ENCODE results near the gene VSIG8.
A peak's percentile ranks its signal among the peaks of the same experiment; 100 is the strongest.

VSIG8 gene

GRCh38 chr1:159851407-159851806, 11.1 kb downstream of the VSIG8 start:
- no peak for DNase-seq (ENCODE audit: insufficient read length, low spot score)
- FAIRE-seq = no peak
- TF ChIP-seq POLR2A (IDR thresholded peaks at IDR 0.05; ENCODE audit: low read depth, low read length) = no peak
- TF ChIP-seq SPI1 (IDR thresholded peaks at IDR 0.05; ENCODE audit: low read depth, low read length) = no peak
- TF ChIP-seq POLR2AphosphoS5 (IDR thresholded peaks at IDR 0.05; ENCODE audit: low read depth, low read length) = no peak
- TF ChIP-seq TAF1 (IDR thresholded peaks at IDR 0.05; ENCODE audit: low read depth, low read length) = no peak
- no peak for TF ChIP-seq POU2F2 (IDR thresholded peaks at IDR 0.05; ENCODE audit: low read depth, low read length)
- no peak for TF ChIP-seq PAX5 (IDR thresholded peaks at IDR 0.05; ENCODE audit: insufficient read depth, low read length, severe bottlenecking)

GRCh38 chr1:159849626-159850366, 12.7 kb downstream of the VSIG8 start:
- no peak for FAIRE-seq

GRCh38 chr1:159848326-159848725, 14.1 kb downstream of the VSIG8 start:
- TF ChIP-seq SPI1 (IDR thresholded peaks at IDR 0.05; ENCODE audit: low read depth, low read length) (no peak), TAF1 (IDR thresholded peaks at IDR 0.05; ENCODE audit: low read depth, low read length) (no peak), PAX5 (IDR thresholded peaks at IDR 0.05; ENCODE audit: insufficient read depth, low read length, severe bottlenecking) (no peak), POU2F2 (IDR thresholded peaks at IDR 0.05; ENCODE audit: low read depth, low read length) (no peak), POLR2A (IDR thresholded peaks at IDR 0.05; ENCODE audit: low read depth, low read length) (no peak), POLR2AphosphoS5 (IDR thresholded peaks at IDR 0.05; ENCODE audit: low read depth, low read length) (no peak)
- FAIRE-seq = no peak
- DNase-seq (ENCODE audit: insufficient read length, low spot score) = no peak

More at GRCh38 chr1:159849626-159850366, 12.7 kb downstream of the VSIG8 start:
- no peak for DNase-seq (ENCODE audit: insufficient read length, low spot score)
- TF ChIP-seq PAX5 (IDR thresholded peaks at IDR 0.05; ENCODE audit: insufficient read depth, low read length, severe bottlenecking) (no peak), TAF1 (IDR thresholded peaks at IDR 0.05; ENCODE audit: low read depth, low read length) (no peak), POLR2A (IDR thresholded peaks at IDR 0.05; ENCODE audit: low read depth, low read length) (no peak), POLR2AphosphoS5 (IDR thresholded peaks at IDR 0.05; ENCODE audit: low read depth, low read length) (no peak), POU2F2 (IDR thresholded peaks at IDR 0.05; ENCODE audit: low read depth, low read length) (no peak), SPI1 (IDR thresholded peaks at IDR 0.05; ENCODE audit: low read depth, low read length) (no peak)

GRCh38 chr1:159847231-159847630, 15.2 kb downstream of the VSIG8 start:
- DNase-seq (ENCODE audit: insufficient read length, low spot score) (no peak), FAIRE-seq (no peak)
- TF ChIP-seq POLR2A (IDR thresholded peaks at IDR 0.05; ENCODE audit: low read depth, low read length) (no peak), PAX5 (IDR thresholded peaks at IDR 0.05; ENCODE audit: insufficient read depth, low read length, severe bottlenecking) (no peak), SPI1 (IDR thresholded peaks at IDR 0.05; ENCODE audit: low read depth, low read length) (no peak), TAF1 (IDR thresholded peaks at IDR 0.05; ENCODE audit: low read depth, low read length) (no peak), POLR2AphosphoS5 (IDR thresholded peaks at IDR 0.05; ENCODE audit: low read depth, low read length) (no peak), POU2F2 (IDR thresholded peaks at IDR 0.05; ENCODE audit: low read depth, low read length) (no peak)

- FAIRE-seq = no peak
- no peak for DNase-seq (ENCODE audit: insufficient read length, low spot score)
These were observed 16.5 kb downstream of the VSIG8 start for GRCh38 chr1:159845751-159846629.

GRCh38 chr1:159843459-159843858, 19.0 kb downstream of the VSIG8 start:
- no peak for FAIRE-seq
- no peak for TF ChIP-seq TAF1 (IDR thresholded peaks at IDR 0.05; ENCODE audit: low read depth, low read length)
- TF ChIP-seq POU2F2 (IDR thresholded peaks at IDR 0.05; ENCODE audit: low read depth, low read length) = no peak
- TF ChIP-seq SPI1 (IDR thresholded peaks at IDR 0.05; ENCODE audit: low read depth, low read length) = no peak
- TF ChIP-seq PAX5 (IDR thresholded peaks at IDR 0.05; ENCODE audit: insufficient read depth, low read length, severe bottlenecking) = no peak
- no peak for TF ChIP-seq POLR2A (IDR thresholded peaks at IDR 0.05; ENCODE audit: low read depth, low read length)
- TF ChIP-seq POLR2AphosphoS5 (IDR thresholded peaks at IDR 0.05; ENCODE audit: low read depth, low read length) = no peak
- no peak for DNase-seq (ENCODE audit: insufficient read length, low spot score)

More at GRCh38 chr1:159845751-159846629, 16.5 kb downstream of the VSIG8 start:
- no peak for TF ChIP-seq POLR2A (IDR thresholded peaks at IDR 0.05; ENCODE audit: low read depth, low read length)
- no peak for TF ChIP-seq PAX5 (IDR thresholded peaks at IDR 0.05; ENCODE audit: insufficient read depth, low read length, severe bottlenecking)
- TF ChIP-seq POU2F2 (IDR thresholded peaks at IDR 0.05; ENCODE audit: low read depth, low read length) = no peak
- no peak for TF ChIP-seq SPI1 (IDR thresholded peaks at IDR 0.05; ENCODE audit: low read depth, low read length)
- no peak for TF ChIP-seq TAF1 (IDR thresholded peaks at IDR 0.05; ENCODE audit: low read depth, low read length)
- no peak for TF ChIP-seq POLR2AphosphoS5 (IDR thresholded peaks at IDR 0.05; ENCODE audit: low read depth, low read length)

GRCh38 chr1:159841749-159842148, 20.7 kb downstream of the VSIG8 start:
- FAIRE-seq (no peak), DNase-seq (ENCODE audit: insufficient read length, low spot score) (no peak)
- no peak for TF ChIP-seq POLR2A (IDR thresholded peaks at IDR 0.05; ENCODE audit: low read depth, low read length)
- TF ChIP-seq POU2F2 (IDR thresholded peaks at IDR 0.05; ENCODE audit: low read depth, low read length) = no peak
- TF ChIP-seq SPI1 (IDR thresholded peaks at IDR 0.05; ENCODE audit: low read depth, low read length) = no peak
- no peak for TF ChIP-seq PAX5 (IDR thresholded peaks at IDR 0.05; ENCODE audit: insufficient read depth, low read length, severe bottlenecking)
- TF ChIP-seq POLR2AphosphoS5 (IDR thresholded peaks at IDR 0.05; ENCODE audit: low read depth, low read length) = no peak
- TF ChIP-seq TAF1 (IDR thresholded peaks at IDR 0.05; ENCODE audit: low read depth, low read length) = no peak

GRCh38 chr1:159839116-159839849, 23.2 kb downstream of the VSIG8 start:
- DNase-seq (ENCODE audit: insufficient read length, low spot score) (no peak), FAIRE-seq (no peak)
- TF ChIP-seq POLR2A (IDR thresholded peaks at IDR 0.05; ENCODE audit: low read depth, low read length) (no peak), SPI1 (IDR thresholded peaks at IDR 0.05; ENCODE audit: low read depth, low read length) (peak; percentile 60; the same call in 1 of the 2 replicates)

- DNase-seq (ENCODE audit: insufficient read length, low spot score) = no peak
- TF ChIP-seq POU2F2 (IDR thresholded peaks at IDR 0.05; ENCODE audit: low read depth, low read length) = no peak
- TF ChIP-seq SPI1 (IDR thresholded peaks at IDR 0.05; ENCODE audit: low read depth, low read length) = peak; percentile 51; the same call in 1 of the 2 replicates
- no peak for TF ChIP-seq TAF1 (IDR thresholded peaks at IDR 0.05; ENCODE audit: low read depth, low read length)
- no peak for FAIRE-seq
These were observed 23.7 kb downstream of the VSIG8 start for GRCh38 chr1:159838715-159839114.
